OCI-LY1 (cell line): ENCODE measurements around the gene OR5A2.
A peak's percentile ranks its signal among the peaks of the same experiment; 100 is the strongest.

Experiments
- CTCF ChIP-seq: fragments of 200-600 bp; sonication (generic), shearing (Covaris generic); IDR thresholded peaks from 2 replicates; pipeline ENCODE4 v1.5.1; 2017; ENCODE audit warnings: mild to moderate bottlenecking, antibody characterized with exemption, low read length, moderate library complexity, mixed read lengths
- EZH2 ChIP-seq: fragments of 200-600 bp; sonication (generic), shearing (Covaris generic); IDR thresholded peaks from 2 replicates; pipeline ENCODE4 v1.8.0; 2017; ENCODE audit warnings: borderline replicate concordance, mixed run types, mild to moderate bottlenecking, antibody characterized with exemption, low read length, moderate library complexity, mixed read lengths

GRCh38 chr11:59429924-59430516, 3.8 kb upstream of the OR5A2 start:
- TF ChIP-seq CTCF (peak; percentile 81), EZH2 (no peak)
